Measurements from ENCODE around the gene PRKCA.

Gene PRKCA

GRCh38 chr17:66831383-66832210 lies 529.2 kb downstream of the PRKCA start:
- H3K27me3 ChIP-seq (ENCODE audit: insufficient read depth, low read length): peaks cover 11% of the 10 kb centered on the region
- H3K4me1 ChIP-seq (ENCODE audit: control insufficient read depth in 1 of 2, insufficient read depth in 2 of 2, low read length in 2 of 2): no peaks in the 10 kb centered on the region
- H2BK5ac ChIP-seq (ENCODE audit: low read depth, low read length, poor library complexity): no peak overlapping the region
- no peaks in the 10 kb centered on the region for H3K79me2 ChIP-seq (ENCODE audit: control insufficient read depth, insufficient read depth, low read length, poor library complexity)
- no peak overlapping the region for H2AFZ ChIP-seq (ENCODE audit: insufficient read depth, low read length, poor library complexity)
- no peak overlapping the region for H2BK120ac ChIP-seq (ENCODE audit: insufficient read depth, low read length, poor library complexity)
- WGBS (ENCODE audit: extremely low coverage, insufficient coverage, insufficient read length): no CpG with 5 or more reads among the region's 14 CpGs
- H3K18ac ChIP-seq (ENCODE audit: low read length): no peak overlapping the region
- no peak overlapping the region for H4K8ac ChIP-seq (ENCODE audit: low read depth, low read length)
- H3K36me3 ChIP-seq (ENCODE audit: control insufficient read depth in 1 of 2, insufficient read depth in 2 of 2, low read length in 2 of 2): no peaks in the 10 kb centered on the region
- no peaks in the 10 kb centered on the region for H3K9me3 ChIP-seq (ENCODE audit: insufficient read depth, low read depth, low read length)
- no peak for DNase-seq
- H3K23ac ChIP-seq (ENCODE audit: low read length): no peak overlapping the region
- H3K4me2 ChIP-seq (ENCODE audit: low read length): no peak overlapping the region
- H3K14ac ChIP-seq (ENCODE audit: low read length): no peak overlapping the region
- no peak overlapping the region for H3K4me3 ChIP-seq (ENCODE audit: low read depth, low read length)
- no peak overlapping the region for H2AK5ac ChIP-seq (ENCODE audit: low read length)
- H4K12ac ChIP-seq (ENCODE audit: low read depth, low read length): no peak overlapping the region
- H3K27ac ChIP-seq (ENCODE audit: low read depth, low read length): no peak overlapping the region
- no peak overlapping the region for H3K4ac ChIP-seq (ENCODE audit: low read depth, low read length)
- H3K79me1 ChIP-seq (ENCODE audit: low read length): no peaks in the 10 kb centered on the region
- H2BK12ac ChIP-seq (ENCODE audit: low read length): no peak overlapping the region
- no peak overlapping the region for H3K9ac ChIP-seq (ENCODE audit: low read length)
- no peak overlapping the region for H4K91ac ChIP-seq (ENCODE audit: low read depth, low read length)

DNA sequence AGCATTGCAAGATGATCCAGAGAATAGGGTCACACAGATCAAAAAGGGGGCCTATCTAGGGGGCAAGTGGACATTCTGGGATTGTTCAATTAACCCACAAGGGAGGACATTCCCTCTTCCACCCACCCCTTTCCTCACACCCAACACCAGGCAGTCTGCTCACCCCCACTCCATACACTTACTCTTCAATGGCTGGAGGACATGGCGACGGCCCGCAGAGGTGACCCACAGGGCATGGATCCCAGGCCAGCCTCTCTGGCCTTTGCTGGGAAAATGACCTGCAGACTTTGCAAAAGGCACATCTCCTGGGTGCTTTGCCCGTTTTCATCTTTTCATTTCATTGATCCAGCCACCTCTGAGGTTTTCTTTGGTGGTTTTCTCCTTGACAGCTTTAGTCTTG lies 530.8 kb downstream of the PRKCA start:
- no peak overlapping the region for H4K12ac ChIP-seq (ENCODE audit: low read depth, low read length)
- no peak overlapping the region for H2BK12ac ChIP-seq (ENCODE audit: low read length)
- no peak overlapping the region for H2AK5ac ChIP-seq (ENCODE audit: low read length)
- H3K36me3 ChIP-seq (ENCODE audit: control insufficient read depth in 1 of 2, insufficient read depth in 2 of 2, low read length in 2 of 2): no peaks in the 10 kb centered on the region
- no peak overlapping the region for H2AFZ ChIP-seq (ENCODE audit: insufficient read depth, low read length, poor library complexity)
- H2BK5ac ChIP-seq (ENCODE audit: low read depth, low read length, poor library complexity): no peak overlapping the region
- H3K79me2 ChIP-seq (ENCODE audit: control insufficient read depth, insufficient read depth, low read length, poor library complexity): no peaks in the 10 kb centered on the region
- H3K23ac ChIP-seq (ENCODE audit: low read length): no peak overlapping the region
- H2BK120ac ChIP-seq (ENCODE audit: insufficient read depth, low read length, poor library complexity): no peak overlapping the region
- H3K4me2 ChIP-seq (ENCODE audit: low read length): no peak overlapping the region
- no peak overlapping the region for H3K9ac ChIP-seq (ENCODE audit: low read length)
- H3K4me1 ChIP-seq (ENCODE audit: control insufficient read depth in 1 of 2, insufficient read depth in 2 of 2, low read length in 2 of 2): no peaks in the 10 kb centered on the region
- no peak overlapping the region for H3K14ac ChIP-seq (ENCODE audit: low read length)
- H3K4ac ChIP-seq (ENCODE audit: low read depth, low read length): no peak overlapping the region
- WGBS (ENCODE audit: extremely low coverage, insufficient coverage, insufficient read length): no CpG with 5 or more reads among the region's 4 CpGs
- no peaks in the 10 kb centered on the region for H3K79me1 ChIP-seq (ENCODE audit: low read length)
- no peaks in the 10 kb centered on the region for H3K9me3 ChIP-seq (ENCODE audit: insufficient read depth, low read depth, low read length)
- H4K8ac ChIP-seq (ENCODE audit: low read depth, low read length): no peak overlapping the region
- no peak overlapping the region for H3K4me3 ChIP-seq (ENCODE audit: low read depth, low read length)
- H3K18ac ChIP-seq (ENCODE audit: low read length): no peak overlapping the region
- no peak overlapping the region for H3K27ac ChIP-seq (ENCODE audit: low read depth, low read length)
- no peak for DNase-seq
- peaks cover 11% of the 10 kb centered on the region for H3K27me3 ChIP-seq (ENCODE audit: insufficient read depth, low read length)
- H4K91ac ChIP-seq (ENCODE audit: low read depth, low read length): no peak overlapping the region

DNA sequence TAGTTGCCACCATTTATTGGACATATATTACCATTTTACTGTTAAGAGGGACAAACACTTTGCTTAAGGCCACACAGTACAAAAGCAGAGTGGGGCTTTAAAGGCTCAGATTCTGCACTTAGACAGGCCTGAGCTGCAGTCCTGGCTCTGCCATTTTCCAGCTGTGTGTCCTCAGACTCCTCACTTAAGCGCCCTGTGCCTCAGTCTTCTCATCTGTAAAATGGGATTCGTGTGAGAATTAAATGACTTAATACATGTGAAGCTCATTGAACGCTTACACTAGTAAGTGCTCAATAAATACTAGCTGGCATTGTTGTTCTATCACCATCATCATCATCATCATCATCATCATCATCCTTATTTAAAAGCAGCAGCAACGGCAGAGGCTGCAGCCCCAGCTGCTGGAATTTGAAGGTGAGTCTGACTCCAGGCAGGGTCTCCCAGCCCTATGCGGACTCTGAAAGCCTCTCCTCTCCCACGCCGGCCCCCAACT lies 532.1 kb downstream of the PRKCA start:
- no peak for DNase-seq
- Histone ChIP-seq H3K18ac (ENCODE audit: low read length) (no peak overlapping the region), H3K4me1 (ENCODE audit: control insufficient read depth in 1 of 2, insufficient read depth in 2 of 2, low read length in 2 of 2) (no peaks in the 10 kb centered on the region), H2AK5ac (ENCODE audit: low read length) (no peak overlapping the region), H3K36me3 (ENCODE audit: control insufficient read depth in 1 of 2, insufficient read depth in 2 of 2, low read length in 2 of 2) (no peaks in the 10 kb centered on the region), H2BK5ac (ENCODE audit: low read depth, low read length, poor library complexity) (no peak overlapping the region), H2BK12ac (ENCODE audit: low read length) (no peak overlapping the region), H2BK120ac (ENCODE audit: insufficient read depth, low read length, poor library complexity) (no peak overlapping the region), H2AFZ (ENCODE audit: insufficient read depth, low read length, poor library complexity) (no peak overlapping the region), H3K23ac (ENCODE audit: low read length) (no peak overlapping the region), H3K9ac (ENCODE audit: low read length) (no peak overlapping the region), H3K27ac (ENCODE audit: low read depth, low read length) (no peak overlapping the region), H3K4me2 (ENCODE audit: low read length) (no peak overlapping the region), H3K14ac (ENCODE audit: low read length) (no peak overlapping the region), H4K8ac (ENCODE audit: low read depth, low read length) (no peak overlapping the region), H3K27me3 (ENCODE audit: insufficient read depth, low read length) (peaks cover 11% of the 10 kb centered on the region), H3K4me3 (ENCODE audit: low read depth, low read length) (no peak overlapping the region), H3K4ac (ENCODE audit: low read depth, low read length) (no peak overlapping the region), H3K79me1 (ENCODE audit: low read length) (no peaks in the 10 kb centered on the region), H3K79me2 (ENCODE audit: control insufficient read depth, insufficient read depth, low read length, poor library complexity) (no peaks in the 10 kb centered on the region), H4K12ac (ENCODE audit: low read depth, low read length) (no peak overlapping the region), H3K9me3 (ENCODE audit: insufficient read depth, low read depth, low read length) (no peaks in the 10 kb centered on the region), H4K91ac (ENCODE audit: low read depth, low read length) (no peak overlapping the region)
- no CpG with 5 or more reads among the region's 7 CpGs for WGBS (ENCODE audit: extremely low coverage, insufficient coverage, insufficient read length)

- H4K8ac ChIP-seq (ENCODE audit: low read depth, low read length): no peak within 1 kb of the TSS
- H3K36me3 ChIP-seq (ENCODE audit: control insufficient read depth in 1 of 2, insufficient read depth in 2 of 2, low read length in 2 of 2): no peaks in the 10 kb centered on the region
- no peak within 1 kb of the TSS for H2BK12ac ChIP-seq (ENCODE audit: low read length)
- no peak within 1 kb of the TSS for H3K14ac ChIP-seq (ENCODE audit: low read length)
- no peak within 1 kb of the TSS for H3K23ac ChIP-seq (ENCODE audit: low read length)
- no peak within 1 kb of the TSS for H3K4me3 ChIP-seq (ENCODE audit: low read depth, low read length)
- no peaks in the 10 kb centered on the region for H3K9me3 ChIP-seq (ENCODE audit: insufficient read depth, low read depth, low read length)
- DNase-seq: no peak
- peak within 1 kb of the TSS; percentile 34 for H3K4me2 ChIP-seq (ENCODE audit: low read length)
- WGBS (ENCODE audit: extremely low coverage, insufficient coverage, insufficient read length): no CpG with 5 or more reads among the region's 57 CpGs
- no peak within 1 kb of the TSS for H2AFZ ChIP-seq (ENCODE audit: insufficient read depth, low read length, poor library complexity)
- no peaks in the 10 kb centered on the region for H3K79me2 ChIP-seq (ENCODE audit: control insufficient read depth, insufficient read depth, low read length, poor library complexity)
- H2BK120ac ChIP-seq (ENCODE audit: insufficient read depth, low read length, poor library complexity): no peak within 1 kb of the TSS
- H2BK5ac ChIP-seq (ENCODE audit: low read depth, low read length, poor library complexity): no peak within 1 kb of the TSS
- H3K4me1 ChIP-seq (ENCODE audit: control insufficient read depth in 1 of 2, insufficient read depth in 2 of 2, low read length in 2 of 2): no peaks in the 10 kb centered on the region
- no peak within 1 kb of the TSS for H4K91ac ChIP-seq (ENCODE audit: low read depth, low read length)
- H4K12ac ChIP-seq (ENCODE audit: low read depth, low read length): no peak within 1 kb of the TSS
- no peak within 1 kb of the TSS for H3K18ac ChIP-seq (ENCODE audit: low read length)
- H3K27ac ChIP-seq (ENCODE audit: low read depth, low read length): no peak within 1 kb of the TSS
- H3K27me3 ChIP-seq (ENCODE audit: insufficient read depth, low read length): peaks cover 11% of the 10 kb centered on the region
- H3K4ac ChIP-seq (ENCODE audit: low read depth, low read length): no peak within 1 kb of the TSS
- no peak within 1 kb of the TSS for H2AK5ac ChIP-seq (ENCODE audit: low read length)
- no peak within 1 kb of the TSS for H3K9ac ChIP-seq (ENCODE audit: low read length)
- H3K79me1 ChIP-seq (ENCODE audit: low read length): no peaks in the 10 kb centered on the region
These were observed 532.6 kb downstream of the PRKCA start, which contains the start of gene CACNG5 for GRCh38 chr17:66834919-66835454. Gene CACNG5, plus strand, starts transcription at chr17:66835117. Its CDS starts 42,216 bp downstream, at chr17:66877333.

Data from trophoblast cell (in vitro differentiated cells and primary cell).